Panc1 (cell line): ENCODE results near the gene LHFPL3. TPM values are rescaled to one million over a fixed set of nuclear protein-coding genes. Genes with fewer than 3 reads are reported as not detected.

Source experiments
- ATAC-seq: fragments of 200-7000 bp; cut with Tn5 transposase; 2 replicates; pipeline ENCODE4 v1.9.1; 2020; ENCODE audit warnings: mild to moderate bottlenecking, moderate library complexity
- BruUV-seq: library from RNA; stranded (reverse); fragments of 400-500 nt; replicated peaks from 2 replicates; lab custom pipeline; 2021; lab: Mats Ljungman, UMichigan
- CTCF ChIA-PET: fragments of 300-600 bp; sonication (Branson Sonifier 250); formaldehyde crosslinking; loops from one replicate; lab custom pipeline; 2022; ENCODE audit warnings: antibody characterized with exemption; lab: Charles Lee
- POLR2A ChIA-PET: fragments of 300-600 bp; sonication (Branson Sonifier 250); formaldehyde crosslinking; loops from one replicate; lab custom pipeline; 2022; ENCODE audit warnings: antibody characterized with exemption; lab: Charles Lee
- DNase-seq: peaks from one replicate; pipeline ENCODE4 v3.0.0-alpha.2; 2010; ENCODE audit warnings: low read depth, low spot score
- H3K27ac ChIP-seq: 2 replicates; pipeline ENCODE4 v1.5.1; 2011; ENCODE audit warnings: mild to moderate bottlenecking, low read length, inconsistent platforms
- H3K27me3 ChIP-seq: fragments of 200-500 bp; sonication (Bioruptor generic); 2 replicates; pipeline ENCODE4 v1.6.0; 2014; ENCODE audit warnings: low read length, inconsistent platforms; ENCODE audit not compliant: control insufficient read depth, insufficient read depth
- H3K36me3 ChIP-seq: fragments of 200-500 bp; sonication (Bioruptor generic); 2 replicates; pipeline ENCODE4 v1.5.1; 2014; ENCODE audit warnings: inconsistent platforms, mild to moderate bottlenecking, low read length, moderate library complexity; ENCODE audit not compliant: control insufficient read depth, insufficient read depth
- H3K4me1 ChIP-seq: 2 replicates; pipeline ENCODE4 v1.5.1; 2011; ENCODE audit warnings: inconsistent platforms, mild to moderate bottlenecking, low read length, moderate library complexity; ENCODE audit not compliant: control insufficient read depth, insufficient read depth
- H3K4me3 ChIP-seq, 2 experiments: 2 replicates each; pipeline ENCODE4 v1.5.1; 2011 to 2012; ENCODE audit warnings: low read depth in 2 of 2, low read length in 2 of 2, mild to moderate bottlenecking in 2 of 2, inconsistent platforms in 1 of 2, moderate library complexity in 1 of 2
- H3K9me3 ChIP-seq: fragments of 200-500 bp; sonication (Bioruptor generic); 2 replicates; pipeline ENCODE4 v1.5.1; 2014; ENCODE audit warnings: low read depth, mild to moderate bottlenecking, inconsistent platforms, low read length, moderate library complexity; ENCODE audit not compliant: control insufficient read depth, insufficient read depth
- POLR2AphosphoS5 ChIP-seq: IDR thresholded peaks from 2 replicates; pipeline ENCODE4 v1.6.1; 2012; ENCODE audit warnings: mild to moderate bottlenecking, low read depth, low read length, moderate library complexity
- REST ChIP-seq, 2 experiments: IDR thresholded peaks; 2 replicates each; pipeline ENCODE4 v1.6.1; 2011 to 2012; ENCODE audit warnings: low read depth in 2 of 2, control low read depth in 1 of 2, low read length in 1 of 2, mild to moderate bottlenecking in 1 of 2, moderate library complexity in 1 of 2; ENCODE audit not compliant: insufficient read depth in 1 of 2
- SIN3A ChIP-seq: IDR thresholded peaks from 2 replicates; pipeline ENCODE4 v1.6.1; 2012; ENCODE audit warnings: low read depth, mild to moderate bottlenecking, low read length, moderate library complexity, borderline replicate concordance; ENCODE audit not compliant: insufficient read depth
- TCF7L2 ChIP-seq: IDR thresholded peaks from 2 replicates; pipeline ENCODE4 v1.6.1; 2011; ENCODE audit warnings: mild to moderate bottlenecking, low read depth, low read length, inconsistent platforms
- in situ Hi-C: cut with HindIII; loops from 2 replicates; pipeline ENCODE4 v1.10.0; 2016; ENCODE audit warnings: low sequenced_read_pairs, low pct_unique_long_range_greater_than_20kb
- intact Hi-C: fragments of 100-400 bp; cut with micrococcal nuclease; formaldehyde crosslinking; loops from one replicate; pipeline ENCODE4 v1.10.0; 2022; ENCODE audit not compliant: unreplicated experiment
- total RNA-seq: library from RNA; stranded (reverse); gene quantifications from one replicate; pipeline ENCODE4 v1.2.1, GENCODE V29; 2021; ENCODE audit not compliant: unreplicated experiment
- TF ChIP-seq, protein P1 (sequence below): fragments of 450-650 bp; IDR thresholded peaks from 2 replicates; pipeline ENCODE4 v1.5.1; 2017; ENCODE audit warnings: mild to moderate bottlenecking

The LHFPL3 gene
- total RNA-seq, 1 experiment from 2014 or later = not detected

- peaks cover 11% of the 10 kb centered on the region; the same call in 1 of the 2 replicates for H3K27me3 ChIP-seq
- BruUV-seq = no TSS peak
Measured at GRCh38 chr7:104855861-104856260, 527.5 kb downstream of the LHFPL3 start.

DNA sequence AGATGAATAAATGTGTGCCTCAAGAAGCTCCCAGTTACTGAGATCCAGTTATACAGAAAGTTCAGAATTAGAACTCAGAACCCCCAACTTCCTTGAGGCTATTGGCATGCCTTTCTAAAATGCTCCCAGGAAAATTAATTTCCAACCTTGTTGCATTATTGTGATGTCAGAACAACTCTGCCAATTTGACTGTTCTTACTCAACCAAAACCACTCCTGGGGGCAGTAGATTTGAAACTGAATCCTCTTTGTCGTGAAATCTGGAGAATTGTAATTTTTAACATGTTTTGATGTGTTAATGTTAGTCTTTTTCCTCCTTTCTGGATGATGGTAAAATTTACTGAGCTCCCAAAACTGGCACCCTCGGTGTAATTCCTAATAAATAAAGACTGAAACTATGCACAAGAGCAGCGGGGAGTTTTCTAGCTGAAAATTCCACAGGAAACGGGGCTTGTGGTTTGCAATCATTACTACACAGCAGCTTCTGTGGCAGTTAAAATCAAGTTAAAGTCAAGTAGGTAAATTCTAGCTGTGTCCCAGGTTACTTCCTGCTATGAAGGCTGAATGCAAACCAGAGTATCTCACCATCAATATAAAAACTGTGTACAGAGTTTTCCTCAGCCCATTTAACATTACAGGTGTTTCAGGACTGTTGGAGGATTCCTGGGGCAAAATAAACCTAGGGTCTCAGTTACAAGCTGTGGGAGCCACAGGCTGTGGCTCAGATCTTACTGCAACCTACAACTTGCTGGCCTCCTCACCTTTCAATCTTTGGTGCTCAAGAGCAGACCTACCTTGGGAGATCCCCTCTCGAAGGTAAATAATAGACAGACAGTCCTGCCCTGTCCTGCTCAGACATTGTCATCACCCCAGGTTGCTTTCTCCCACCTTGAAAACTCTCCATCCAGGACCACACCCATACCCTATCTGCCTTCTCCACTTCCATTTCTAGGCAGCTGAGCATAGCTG lies 529.3 kb downstream of the LHFPL3 start:
- DNase-seq (no peak), ATAC-seq (no peak)
- intact Hi-C loops = no loop called here
- in situ Hi-C loops = no loop called here
- peaks cover 9% of the 10 kb centered on the region; the same call in 1 of the 2 replicates for H3K27me3 ChIP-seq
- H3K9me3 ChIP-seq = no peaks in the 10 kb centered on the region
- BruUV-seq = no TSS peak
- CTCF ChIA-PET = no interaction called here
- no peaks in the 10 kb centered on the region for H3K36me3 ChIP-seq
- POLR2A ChIA-PET = no interaction called here
- H3K4me3 ChIP-seq = no peak overlapping the region
- no peak overlapping the region for H3K27ac ChIP-seq
- H3K4me1 ChIP-seq = no peaks in the 10 kb centered on the region
- TF ChIP-seq REST (IDR thresholded peaks at IDR 0.05; ENCODE audit: insufficient read depth in 1 of 2, low read depth in 2 of 2, low read length in 1 of 2) (no peak), SIN3A (no peak), TCF7L2 (no peak), POLR2AphosphoS5 (no peak)
- TF ChIP-seq, protein P1, sequence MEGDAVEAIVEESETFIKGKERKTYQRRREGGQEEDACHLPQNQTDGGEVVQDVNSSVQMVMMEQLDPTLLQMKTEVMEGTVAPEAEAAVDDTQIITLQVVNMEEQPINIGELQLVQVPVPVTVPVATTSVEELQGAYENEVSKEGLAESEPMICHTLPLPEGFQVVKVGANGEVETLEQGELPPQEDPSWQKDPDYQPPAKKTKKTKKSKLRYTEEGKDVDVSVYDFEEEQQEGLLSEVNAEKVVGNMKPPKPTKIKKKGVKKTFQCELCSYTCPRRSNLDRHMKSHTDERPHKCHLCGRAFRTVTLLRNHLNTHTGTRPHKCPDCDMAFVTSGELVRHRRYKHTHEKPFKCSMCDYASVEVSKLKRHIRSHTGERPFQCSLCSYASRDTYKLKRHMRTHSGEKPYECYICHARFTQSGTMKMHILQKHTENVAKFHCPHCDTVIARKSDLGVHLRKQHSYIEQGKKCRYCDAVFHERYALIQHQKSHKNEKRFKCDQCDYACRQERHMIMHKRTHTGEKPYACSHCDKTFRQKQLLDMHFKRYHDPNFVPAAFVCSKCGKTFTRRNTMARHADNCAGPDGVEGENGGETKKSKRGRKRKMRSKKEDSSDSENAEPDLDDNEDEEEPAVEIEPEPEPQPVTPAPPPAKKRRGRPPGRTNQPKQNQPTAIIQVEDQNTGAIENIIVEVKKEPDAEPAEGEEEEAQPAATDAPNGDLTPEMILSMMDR = no peak

More at GRCh38 chr7:104855861-104856260, 527.5 kb downstream of the LHFPL3 start:
- H3K36me3 ChIP-seq = no peaks in the 10 kb centered on the region
- no peaks in the 10 kb centered on the region for H3K9me3 ChIP-seq
- ChIA-PET POLR2A (no interaction called here), CTCF (no interaction called here)
- H3K4me1 ChIP-seq = no peaks in the 10 kb centered on the region
- H3K4me3 ChIP-seq = no peak overlapping the region
- H3K27ac ChIP-seq = no peak overlapping the region
- intact Hi-C loops (no loop called here), in situ Hi-C loops (no loop called here)
- TF ChIP-seq TCF7L2 (no peak), REST (IDR thresholded peaks at IDR 0.05; ENCODE audit: insufficient read depth in 1 of 2, low read depth in 2 of 2, low read length in 1 of 2) (no peak)
- DNase-seq = no peak
- no peak for ATAC-seq
